ENCODE results near the gene PDS5A. TPM values are rescaled to one million over a fixed set of nuclear protein-coding genes. Genes with fewer than 3 reads are reported as not detected.
"Not testable (repeated sequence)": the region's sequence is repeated elsewhere in the genome, so short reads cannot be mapped to it uniquely, and the experiment has no call there.

PDS5A gene
- total RNA-seq, 6 experiments from 2014 or later = 28.0 to 45.7 (median 33.2) TPM

DNA sequence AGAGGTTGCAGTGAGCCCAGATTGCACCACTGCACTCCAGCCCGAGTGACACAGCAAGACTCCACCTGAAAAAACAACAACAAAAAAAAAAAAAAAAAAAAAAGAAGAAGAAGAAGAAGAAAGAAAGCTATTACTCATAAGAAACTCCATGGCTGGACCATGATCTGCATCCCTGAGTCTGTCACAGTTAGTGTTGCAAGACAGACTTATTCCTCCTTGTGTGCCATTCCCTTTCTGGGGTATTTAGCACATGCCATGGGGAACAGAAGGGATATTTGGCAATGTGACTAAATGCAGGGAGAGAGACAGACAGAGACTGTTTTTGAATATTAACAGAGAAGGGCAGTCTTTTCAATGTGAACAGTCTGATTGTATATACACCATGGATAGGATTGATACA, 16.7 kb upstream of the PDS5A start:
- DNase-seq (no peak), ATAC-seq (no peak)
- no peak overlapping the region for H3K27ac ChIP-seq
- intact Hi-C loops (cut with DNase I) = no loop called here
- no peak overlapping the region for H3K4me3 ChIP-seq
- 40% methylated on average over 1 of the region's 1 CpG for WGBS (ENCODE audit: insufficient coverage, low coverage, low lambda C conversion rate, missing lambda C conversion rate)
- TF ChIP-seq, protein P1, sequence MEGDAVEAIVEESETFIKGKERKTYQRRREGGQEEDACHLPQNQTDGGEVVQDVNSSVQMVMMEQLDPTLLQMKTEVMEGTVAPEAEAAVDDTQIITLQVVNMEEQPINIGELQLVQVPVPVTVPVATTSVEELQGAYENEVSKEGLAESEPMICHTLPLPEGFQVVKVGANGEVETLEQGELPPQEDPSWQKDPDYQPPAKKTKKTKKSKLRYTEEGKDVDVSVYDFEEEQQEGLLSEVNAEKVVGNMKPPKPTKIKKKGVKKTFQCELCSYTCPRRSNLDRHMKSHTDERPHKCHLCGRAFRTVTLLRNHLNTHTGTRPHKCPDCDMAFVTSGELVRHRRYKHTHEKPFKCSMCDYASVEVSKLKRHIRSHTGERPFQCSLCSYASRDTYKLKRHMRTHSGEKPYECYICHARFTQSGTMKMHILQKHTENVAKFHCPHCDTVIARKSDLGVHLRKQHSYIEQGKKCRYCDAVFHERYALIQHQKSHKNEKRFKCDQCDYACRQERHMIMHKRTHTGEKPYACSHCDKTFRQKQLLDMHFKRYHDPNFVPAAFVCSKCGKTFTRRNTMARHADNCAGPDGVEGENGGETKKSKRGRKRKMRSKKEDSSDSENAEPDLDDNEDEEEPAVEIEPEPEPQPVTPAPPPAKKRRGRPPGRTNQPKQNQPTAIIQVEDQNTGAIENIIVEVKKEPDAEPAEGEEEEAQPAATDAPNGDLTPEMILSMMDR (IDR thresholded peaks at IDR 0.05) = no peak
- no peak for TF ChIP-seq POLR2A (IDR thresholded peaks at IDR 0.05)
- peaks cover 0 to 19% (median 7%) of the 10 kb centered on the region in 4 donors for H3K4me1 ChIP-seq
- H3K36me3 ChIP-seq = no peaks in the 10 kb centered on the region
- no peaks in the 10 kb centered on the region for H3K27me3 ChIP-seq
- H3K9me3 ChIP-seq = no peaks in the 10 kb centered on the region

DNA sequence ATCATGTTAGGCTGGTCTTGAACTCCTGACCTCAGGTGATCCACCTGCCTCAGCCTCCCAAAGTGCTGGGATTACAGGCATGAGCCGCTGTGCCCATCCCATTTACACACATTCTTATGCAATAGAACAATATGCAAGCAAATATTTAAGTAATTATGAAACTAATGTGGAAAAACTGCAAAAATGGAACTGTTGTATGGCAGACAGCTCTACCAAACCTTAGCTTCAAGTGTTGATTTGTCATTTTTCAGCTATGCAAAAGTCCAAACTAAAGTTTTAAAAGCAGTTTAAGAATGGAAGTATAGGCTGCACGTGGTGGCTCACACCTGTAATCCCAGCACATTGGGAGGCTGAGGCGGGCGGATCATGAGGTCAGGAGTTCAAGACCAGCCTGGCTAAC, 11.7 kb upstream of the PDS5A start:
- H3K27me3 ChIP-seq; DNase-seq; intact Hi-C loops (cut with DNase I); H3K9me3 ChIP-seq; H3K4me3 ChIP-seq; H3K36me3 ChIP-seq; ATAC-seq; H3K27ac ChIP-seq: not testable (repeated sequence)
- H3K4me1 ChIP-seq = peaks cover 0 to 19% (median 7%) of the 10 kb centered on the region in 4 donors
- 56% methylated on average over 2 of the region's 4 CpGs for WGBS (ENCODE audit: insufficient coverage, low coverage, low lambda C conversion rate, missing lambda C conversion rate)

DNA sequence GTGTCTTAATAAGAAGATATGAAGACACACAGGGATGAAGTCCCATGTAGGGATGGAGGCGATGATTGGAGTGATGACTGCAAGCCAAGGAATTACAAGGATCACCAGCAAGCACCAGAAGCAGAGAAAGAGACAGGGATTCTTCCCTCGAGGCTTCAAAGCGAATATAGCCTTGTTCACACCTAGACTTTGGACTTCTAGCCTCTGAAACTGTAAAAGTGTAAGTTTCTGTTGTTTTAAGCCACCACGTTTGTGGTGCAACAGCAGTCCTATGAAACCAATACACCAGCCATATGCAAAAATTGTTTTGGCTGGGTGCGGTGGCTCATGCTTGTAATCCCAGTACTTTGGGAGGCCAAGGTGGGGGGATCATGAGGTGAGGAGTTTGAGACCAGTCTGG, 9.8 kb upstream of the PDS5A start:
- Histone ChIP-seq H3K36me3 (no peaks in the 10 kb centered on the region), H3K4me1 (peaks cover 0 to 19% (median 7%) of the 10 kb centered on the region in 4 donors), H3K27ac (no peak overlapping the region), H3K4me3 (no peak overlapping the region), H3K9me3 (no peaks in the 10 kb centered on the region), H3K27me3 (no peaks in the 10 kb centered on the region)
- intact Hi-C loops (cut with DNase I) = no loop called here
- DNase-seq (no peak), ATAC-seq (no peak)
- WGBS (ENCODE audit: insufficient coverage, low coverage, low lambda C conversion rate, missing lambda C conversion rate) = 57% methylated on average over 5 of the region's 5 CpGs
- TF ChIP-seq, protein P1 (IDR thresholded peaks at IDR 0.05) = no peak

DNA sequence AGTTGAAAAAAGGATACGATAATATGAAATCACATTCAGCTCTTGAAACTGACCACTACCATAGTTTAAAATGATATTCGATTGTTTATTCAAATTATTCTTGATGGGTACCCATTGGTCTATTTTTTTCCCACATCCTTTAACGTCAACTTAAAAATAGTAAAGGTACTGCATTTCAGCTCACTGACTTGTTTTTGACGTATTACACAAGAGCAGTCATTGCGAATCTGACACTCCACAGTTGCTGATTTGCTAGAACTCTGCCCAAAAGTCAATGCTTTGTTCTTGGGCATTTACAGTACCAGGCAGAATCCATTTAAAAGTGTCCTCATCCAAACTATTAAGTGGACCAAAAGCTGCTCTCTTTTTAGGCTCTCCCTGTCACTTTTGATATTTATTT, 1.2 kb upstream of the PDS5A start:
- 49% methylated on average over 5 of the region's 5 CpGs for WGBS (ENCODE audit: insufficient coverage, low coverage, low lambda C conversion rate, missing lambda C conversion rate)
- H3K36me3 ChIP-seq = peaks cover 0 to 10% (median 0%) of the 10 kb centered on the region in 4 donors

DNA sequence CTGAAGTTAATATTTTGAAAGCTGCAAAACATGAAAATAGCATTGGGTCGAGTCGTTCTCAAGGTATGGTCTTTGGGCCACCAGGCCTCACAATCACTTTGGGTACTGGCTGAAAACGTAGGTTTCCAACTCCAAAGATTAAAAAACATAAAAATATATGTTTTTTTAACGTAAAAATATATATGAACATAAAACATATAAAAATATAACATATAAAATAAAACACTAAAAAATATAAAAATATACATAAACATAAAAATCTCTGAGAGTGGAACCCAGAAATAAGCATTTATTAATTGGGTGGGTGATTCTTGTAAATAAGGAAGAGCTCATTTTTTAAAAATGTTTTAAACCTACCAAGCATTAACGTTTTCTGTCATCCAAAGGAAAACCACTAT, 666 bp upstream of the PDS5A start:
- Histone ChIP-seq H3K9me3 (no peaks in the 10 kb centered on the region), H3K36me3 (peaks cover 0 to 10% (median 0%) of the 10 kb centered on the region in 4 donors), H3K27ac (peak overlapping the region; percentile 83 to 92 (median 87)), H3K4me3 (peak overlapping the region; percentile 90 to 99 (median 90)), H3K27me3 (no peaks in the 10 kb centered on the region), H3K4me1 (peaks cover 0 to 29% (median 11%) of the 10 kb centered on the region in 4 donors)
- intact Hi-C loops (cut with DNase I) = loop anchor here (10.0 kb wide), 1 partner anchor 274 kb away; no protein-coding TSS in a partner anchor
- WGBS (ENCODE audit: insufficient coverage, low coverage, low lambda C conversion rate, missing lambda C conversion rate) = 15% methylated on average over 5 of the region's 5 CpGs
- no peak for ATAC-seq
- no peak for DNase-seq
- no peak for TF ChIP-seq POLR2A (IDR thresholded peaks at IDR 0.05)
- TF ChIP-seq, protein P1 (IDR thresholded peaks at IDR 0.05) = no peak

More for the DNA sequence above, 1.2 kb upstream of the PDS5A start:
- no peak overlapping the region for H3K27ac ChIP-seq
- DNase-seq (no peak), ATAC-seq (no peak)
- no peak for TF ChIP-seq POLR2A (IDR thresholded peaks at IDR 0.05)
- TF ChIP-seq, protein P1 (IDR thresholded peaks at IDR 0.05) = no peak
- peaks cover 0 to 24% (median 9%) of the 10 kb centered on the region in 4 donors for H3K4me1 ChIP-seq
- H3K9me3 ChIP-seq = no peaks in the 10 kb centered on the region
- intact Hi-C loops (cut with DNase I) = loop anchor here (10.0 kb wide), 1 partner anchor 274 kb away; no protein-coding TSS in a partner anchor
- no peaks in the 10 kb centered on the region for H3K27me3 ChIP-seq
- no peak overlapping the region for H3K4me3 ChIP-seq
